Nephron progenitor cell (in vitro differentiated cells): Measurements from ENCODE around the gene ISLR.

Source experiments
- DNase-seq: peaks from one replicate; pipeline ENCODE4 v3.0.0; 2021
- H3K27ac Mint-ChIP-seq: 2 replicates; pipeline ENCODE4 v1.8.0; 2021; ENCODE audit warnings: mild to moderate bottlenecking, moderate library complexity, mixed read lengths
- H3K27me3 Mint-ChIP-seq: 2 replicates; pipeline ENCODE4 v1.8.0; 2021; ENCODE audit warnings: mild to moderate bottlenecking, low read depth, mixed read lengths; ENCODE audit not compliant: poor library complexity
- H3K36me3 Mint-ChIP-seq: 2 replicates; pipeline ENCODE4 v1.8.0; 2021; ENCODE audit warnings: low read depth, mixed read lengths
- H3K4me1 Mint-ChIP-seq: 2 replicates; pipeline ENCODE4 v1.8.0; 2021; ENCODE audit warnings: mixed read lengths
- H3K4me3 Mint-ChIP-seq: 2 replicates; pipeline ENCODE4 v1.8.0; 2021; ENCODE audit warnings: mild to moderate bottlenecking, moderate library complexity, mixed read lengths
- H3K9me3 Mint-ChIP-seq: 2 replicates; pipeline ENCODE4 v1.8.0; 2021; ENCODE audit warnings: mild to moderate bottlenecking, moderate library complexity, mixed read lengths
- TF ChIP-seq, protein P1 (sequence below): fragments of 200-600 bp; sonication (generic); IDR thresholded peaks from 2 replicates; pipeline ENCODE4 v1.5.0; 2021; ENCODE audit warnings: antibody characterized with exemption

Gene ISLR, protein sequence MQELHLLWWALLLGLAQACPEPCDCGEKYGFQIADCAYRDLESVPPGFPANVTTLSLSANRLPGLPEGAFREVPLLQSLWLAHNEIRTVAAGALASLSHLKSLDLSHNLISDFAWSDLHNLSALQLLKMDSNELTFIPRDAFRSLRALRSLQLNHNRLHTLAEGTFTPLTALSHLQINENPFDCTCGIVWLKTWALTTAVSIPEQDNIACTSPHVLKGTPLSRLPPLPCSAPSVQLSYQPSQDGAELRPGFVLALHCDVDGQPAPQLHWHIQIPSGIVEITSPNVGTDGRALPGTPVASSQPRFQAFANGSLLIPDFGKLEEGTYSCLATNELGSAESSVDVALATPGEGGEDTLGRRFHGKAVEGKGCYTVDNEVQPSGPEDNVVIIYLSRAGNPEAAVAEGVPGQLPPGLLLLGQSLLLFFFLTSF

DNA sequence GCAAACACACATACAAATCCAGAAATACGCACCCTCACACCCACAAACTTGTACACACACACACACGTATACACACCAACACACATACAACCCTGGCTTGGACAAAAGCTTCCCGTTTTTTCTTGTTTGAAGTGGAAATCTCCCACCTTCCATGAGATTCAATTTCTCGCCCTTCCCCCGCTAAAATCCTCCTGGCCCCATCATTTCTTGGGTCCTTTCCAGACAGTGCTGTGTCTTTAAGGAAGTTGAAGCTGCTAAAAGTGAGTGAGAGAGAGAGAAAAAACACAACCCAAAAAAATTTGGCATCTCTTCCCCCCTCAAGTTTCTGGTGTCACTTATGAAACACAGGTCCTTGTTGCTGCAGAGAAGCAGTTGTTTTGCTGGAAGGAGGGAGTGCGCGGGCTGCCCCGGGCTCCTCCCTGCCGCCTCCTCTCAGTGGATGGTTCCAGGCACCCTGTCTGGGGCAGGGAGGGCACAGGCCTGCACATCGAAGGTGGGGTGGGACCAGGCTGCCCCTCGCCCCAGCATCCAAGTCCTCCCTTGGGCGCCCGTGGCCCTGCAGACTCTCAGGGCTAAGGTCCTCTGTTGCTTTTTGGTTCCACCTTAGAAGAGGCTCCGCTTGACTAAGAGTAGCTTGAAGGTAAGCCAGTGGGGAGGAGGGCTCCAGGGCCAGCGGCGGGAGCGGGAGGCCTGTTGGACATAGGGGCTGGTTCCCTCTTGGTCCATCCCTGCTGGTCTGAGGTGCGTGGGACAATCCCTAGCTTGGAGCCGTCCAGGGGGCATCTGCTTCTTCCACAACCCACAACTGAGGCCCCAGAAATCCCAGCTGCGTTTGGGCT, at the start of gene ISLR:
TSS of gene ISLR (plus strand) at position 331 of the 839 bp plus-strand sequence. CDS start 1,149 bp downstream, outside the sequence.
- no peak for DNase-seq
- Mint-ChIP-seq H3K4me3 (peak within 1 kb of the TSS; percentile 50), H3K4me1 (peaks cover 98% of the 10 kb centered on the region)

DNA sequence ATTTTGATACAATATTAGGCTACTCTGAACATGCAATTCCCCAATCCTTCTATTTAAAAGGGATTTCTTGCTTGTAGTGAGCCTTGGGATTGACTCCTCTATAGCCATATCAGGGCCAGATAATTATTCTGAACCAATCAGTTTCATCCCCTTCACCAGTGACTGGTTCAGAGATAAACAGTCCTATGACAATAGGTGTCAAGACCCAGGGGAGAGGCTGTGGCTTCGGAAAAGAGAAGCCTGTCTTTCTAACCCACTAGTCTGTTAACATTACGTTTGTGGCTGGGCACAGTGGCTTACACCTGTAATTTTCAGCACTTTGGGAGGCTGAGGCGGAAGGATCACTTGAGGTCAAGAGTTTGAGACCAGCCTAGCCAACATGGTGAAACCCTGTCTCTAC, 49.3 kb upstream of the ISLR start:
- Mint-ChIP-seq H3K27ac (no peak overlapping the region), H3K4me3 (no peak overlapping the region), H3K36me3 (no peaks in the 10 kb centered on the region), H3K4me1 (peaks cover 74% of the 10 kb centered on the region), H3K9me3 (no peaks in the 10 kb centered on the region), H3K27me3 (peaks cover 39% of the 10 kb centered on the region)
- TF ChIP-seq, protein P1, sequence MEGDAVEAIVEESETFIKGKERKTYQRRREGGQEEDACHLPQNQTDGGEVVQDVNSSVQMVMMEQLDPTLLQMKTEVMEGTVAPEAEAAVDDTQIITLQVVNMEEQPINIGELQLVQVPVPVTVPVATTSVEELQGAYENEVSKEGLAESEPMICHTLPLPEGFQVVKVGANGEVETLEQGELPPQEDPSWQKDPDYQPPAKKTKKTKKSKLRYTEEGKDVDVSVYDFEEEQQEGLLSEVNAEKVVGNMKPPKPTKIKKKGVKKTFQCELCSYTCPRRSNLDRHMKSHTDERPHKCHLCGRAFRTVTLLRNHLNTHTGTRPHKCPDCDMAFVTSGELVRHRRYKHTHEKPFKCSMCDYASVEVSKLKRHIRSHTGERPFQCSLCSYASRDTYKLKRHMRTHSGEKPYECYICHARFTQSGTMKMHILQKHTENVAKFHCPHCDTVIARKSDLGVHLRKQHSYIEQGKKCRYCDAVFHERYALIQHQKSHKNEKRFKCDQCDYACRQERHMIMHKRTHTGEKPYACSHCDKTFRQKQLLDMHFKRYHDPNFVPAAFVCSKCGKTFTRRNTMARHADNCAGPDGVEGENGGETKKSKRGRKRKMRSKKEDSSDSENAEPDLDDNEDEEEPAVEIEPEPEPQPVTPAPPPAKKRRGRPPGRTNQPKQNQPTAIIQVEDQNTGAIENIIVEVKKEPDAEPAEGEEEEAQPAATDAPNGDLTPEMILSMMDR = no peak
- no peak for DNase-seq

More for the DNA sequence above, at the start of gene ISLR:
- Mint-ChIP-seq H3K27me3 (peaks cover 7% of the 10 kb centered on the region), H3K27ac (peak within 1 kb of the TSS; percentile 92), H3K9me3 (no peaks in the 10 kb centered on the region), H3K36me3 (no peaks in the 10 kb centered on the region)
- TF ChIP-seq, protein P1 = no peak

DNA sequence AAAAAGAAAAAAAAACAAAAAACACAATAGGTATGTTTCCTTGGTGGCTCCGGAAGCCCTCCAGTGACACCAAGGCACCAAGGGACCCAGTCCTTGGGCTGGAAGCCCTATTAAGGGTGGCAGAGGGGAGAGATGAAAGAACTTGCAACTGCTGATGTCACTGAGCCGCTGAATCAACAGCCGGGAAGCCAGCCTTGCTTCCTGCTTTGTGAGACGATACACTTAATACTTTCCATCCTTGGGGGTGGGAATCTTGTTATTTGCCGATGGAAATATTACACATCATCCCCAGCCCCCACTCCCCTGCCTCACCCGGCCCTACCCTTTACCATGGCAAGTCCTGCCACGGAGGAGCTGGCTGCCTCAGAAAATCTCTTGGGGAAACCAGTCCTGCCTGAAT, 48.8 kb upstream of the ISLR start:
- Mint-ChIP-seq H3K4me1 (peaks cover 74% of the 10 kb centered on the region), H3K36me3 (no peaks in the 10 kb centered on the region), H3K9me3 (no peaks in the 10 kb centered on the region), H3K27ac (no peak overlapping the region), H3K27me3 (peaks cover 42% of the 10 kb centered on the region), H3K4me3 (no peak overlapping the region)
- TF ChIP-seq, protein P1 = no peak
- no peak for DNase-seq

DNA sequence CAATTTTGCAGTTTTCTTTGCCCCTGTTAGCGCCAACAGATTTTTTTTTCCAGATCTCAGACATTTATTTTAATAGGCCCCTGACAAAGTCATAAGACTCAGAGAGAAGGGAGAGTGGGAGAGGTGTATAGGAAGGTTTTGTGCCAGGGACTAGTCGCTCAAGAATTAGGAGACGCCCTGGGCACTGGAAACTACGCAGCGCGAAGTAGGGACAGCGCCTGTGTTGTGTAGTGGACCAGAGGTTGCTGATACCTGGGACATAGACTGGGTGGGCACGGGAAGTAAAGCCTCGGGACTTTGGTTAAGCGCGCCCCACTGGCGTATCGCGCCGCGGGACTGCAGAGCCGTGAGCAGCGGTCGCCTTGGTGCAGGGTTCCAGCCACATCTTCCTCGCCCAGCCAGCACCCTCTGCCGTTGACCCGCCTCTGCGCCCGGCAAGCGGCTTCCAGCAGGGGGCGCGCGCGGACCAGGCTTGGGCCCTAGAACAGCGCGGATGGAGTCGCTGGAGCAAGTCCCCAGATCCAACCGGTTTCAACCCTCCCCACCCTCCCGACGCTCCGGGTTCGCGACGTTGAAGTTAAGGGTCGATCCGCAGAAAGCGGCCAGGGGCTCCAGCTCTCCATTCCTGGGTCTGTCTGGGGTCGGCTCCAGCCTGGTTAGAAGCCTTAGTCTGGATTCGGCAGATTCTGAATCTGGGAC, 46.1 kb upstream of the ISLR start:
- Mint-ChIP-seq H3K27me3 (peaks cover 69% of the 10 kb centered on the region), H3K4me3 (peak overlapping the region; percentile 79)

More for the DNA sequence above, 46.1 kb upstream of the ISLR start:
- peaks cover 8% of the 10 kb centered on the region for H3K9me3 Mint-ChIP-seq
- no peak overlapping the region for H3K27ac Mint-ChIP-seq
- peaks cover 73% of the 10 kb centered on the region for H3K4me1 Mint-ChIP-seq
- peak; percentile 99 for DNase-seq
- TF ChIP-seq, protein P1 = peak; percentile 97
- H3K36me3 Mint-ChIP-seq = peaks cover 5% of the 10 kb centered on the region
